GM21526 (cell line): ENCODE results near the gene SHBG.
"Not testable (repeated sequence)": the region's sequence is repeated elsewhere in the genome, so short reads cannot be mapped to it uniquely, and the experiment has no call there.

ENCODE experiments used
- ATAC-seq: cut with Tn5 transposase; IDR thresholded peaks from one replicate; pipeline ENCODE4 v1.9.1; 2021; ENCODE audit warnings: moderate library complexity; ENCODE audit not compliant: unreplicated experiment, low FRiP score

Gene SHBG

GRCh38 chr17:7611635-7612293 is 18.2 kb upstream of the SHBG start:
- no peak for ATAC-seq

- no peak for ATAC-seq
These were observed 17.7 kb upstream of the SHBG start for GRCh38 chr17:7612294-7612640.

GRCh38 chr17:7613769-7614424 is 16.0 kb upstream of the SHBG start:
- no peak for ATAC-seq

GRCh38 chr17:7614425-7615264 is 15.3 kb upstream of the SHBG start, which contains the start of gene FXR2:
TSS of gene FXR2 (minus strand) at chr17:7614897. CDS start at chr17:7614532, 365 bp downstream.
- peak; percentile 78 for ATAC-seq

GRCh38 chr17:7615265-7615747 is 14.6 kb upstream of the SHBG start:
- no peak for ATAC-seq

- no peak for ATAC-seq
These were observed 11.3 kb upstream of the SHBG start for GRCh38 chr17:7618608-7619007.

GRCh38 chr17:7620835-7621234 is 9.1 kb upstream of the SHBG start:
- ATAC-seq: no peak

- no peak for ATAC-seq
These were observed 6.3 kb upstream of the SHBG start for GRCh38 chr17:7623661-7624060.

- not testable (repeated sequence) for ATAC-seq
These were observed 4.2 kb upstream of the SHBG start for GRCh38 chr17:7625749-7626148.

- no peak for ATAC-seq
These were observed 3.6 kb upstream of the SHBG start for GRCh38 chr17:7626307-7626706.

- ATAC-seq: no peak
These were observed 3.0 kb upstream of the SHBG start for GRCh38 chr17:7626956-7627249.

GRCh38 chr17:7627250-7628121 is 2.4 kb upstream of the SHBG start, which contains the start of gene SAT2:
TSS of gene SAT2 (minus strand) at chr17:7627821. CDS start at chr17:7627635, 186 bp downstream.
- ATAC-seq: peak; percentile 68

- ATAC-seq: no peak
These were observed 1.8 kb downstream of the SHBG start for GRCh38 chr17:7631398-7632380.

GRCh38 chr17:7632492-7632894 is 2.6 kb downstream of the SHBG start:
- no peak for ATAC-seq

- no peak for ATAC-seq
These were observed 3.2 kb downstream of the SHBG start for GRCh38 chr17:7633093-7633492.

- ATAC-seq: no peak
These were observed 4.4 kb downstream of the SHBG start for GRCh38 chr17:7634384-7634783.

GRCh38 chr17:7636163-7636562 is 6.2 kb downstream of the SHBG start:
- no peak for ATAC-seq

GRCh38 chr17:7640783-7641182 is 10.8 kb downstream of the SHBG start:
- ATAC-seq: no peak

GRCh38 chr17:7641635-7642034 is 11.7 kb downstream of the SHBG start:
- ATAC-seq: not testable (repeated sequence)
